GM20431 (cell line): Measurements from ENCODE around the gene TMEM154.

Experiments used
- in situ Hi-C: fragments of 300-500 bp; cut with MseI, MboI; formaldehyde crosslinking; loops from one replicate; pipeline ENCODE4 v1.15.0; 2020; ENCODE audit warnings: low sequenced_read_pairs; ENCODE audit not compliant: unreplicated experiment

The TMEM154 gene

DNA sequence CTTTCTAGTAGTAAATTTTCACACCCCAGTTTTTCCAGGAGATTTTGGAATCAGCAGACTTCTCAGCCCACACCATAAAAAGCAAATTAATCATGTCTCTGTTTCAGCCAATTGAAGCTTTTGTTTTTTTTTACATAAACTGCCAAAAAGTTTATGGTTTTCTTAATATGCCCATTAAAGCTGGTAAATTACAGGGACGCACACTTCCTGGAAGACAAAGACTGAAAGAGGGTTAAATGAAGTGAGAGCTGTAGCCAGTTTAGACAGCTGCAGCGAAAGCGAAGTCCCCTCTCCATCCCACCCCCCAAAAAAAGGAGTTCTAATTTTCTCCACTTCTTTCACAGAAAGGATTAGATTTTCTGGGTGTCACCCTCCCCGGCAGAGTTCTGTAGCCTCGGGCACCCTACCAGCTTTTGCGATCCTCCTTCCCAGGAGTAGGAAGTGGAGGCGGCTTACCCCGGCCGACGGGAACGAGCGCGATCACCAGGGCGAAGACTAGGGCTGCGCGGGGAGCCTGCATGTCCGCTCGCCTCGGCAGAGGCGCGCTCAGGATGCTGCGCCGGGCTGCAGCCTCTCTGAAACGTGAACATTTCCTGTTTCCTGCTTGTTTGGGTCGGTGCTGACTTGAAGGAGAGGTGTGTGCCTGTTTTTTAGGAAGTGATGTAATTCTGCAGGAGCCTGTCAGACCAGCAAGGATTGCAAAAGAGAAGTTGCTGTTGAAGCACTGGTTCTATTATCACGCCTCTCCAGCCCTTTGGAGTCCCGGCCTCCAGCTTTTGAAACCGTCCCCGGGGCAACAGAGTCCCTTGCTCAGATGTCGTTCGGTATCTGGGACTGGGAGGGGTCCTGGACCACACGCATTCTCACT lies at the start of gene TMEM154:
Gene TMEM154 (minus strand): TSS at position 584 of the 868 bp plus-strand sequence. CDS start 64 bp downstream, at position 520.
- in situ Hi-C loops, result no loop called here

DNA sequence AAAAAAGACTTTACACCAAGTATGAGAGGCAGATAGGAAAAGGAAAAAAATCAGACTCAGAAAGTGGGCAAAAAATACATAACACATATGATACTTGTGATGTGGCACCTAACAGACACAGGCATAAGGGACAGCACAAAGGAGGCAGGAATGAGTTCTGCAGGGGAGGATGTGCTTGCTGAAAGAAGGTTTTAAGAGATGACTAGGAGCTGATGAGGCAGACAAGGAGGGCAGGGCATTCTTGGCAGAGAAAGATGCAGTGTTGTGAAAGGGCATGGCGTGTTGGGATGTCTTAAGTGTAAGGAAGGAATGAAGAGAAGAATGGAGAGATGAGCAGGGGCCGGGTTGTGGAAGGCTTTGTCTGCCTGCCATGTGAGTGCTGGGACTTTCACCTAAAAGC lies 49.7 kb upstream of the TMEM154 start:
- in situ Hi-C loops, result loop anchor here (25.0 kb wide), 1 partner anchor 242 kb away; no protein-coding TSS in a partner anchor

GRCh38 chr4:152728343-152728742 lies 48.5 kb upstream of the TMEM154 start:
- in situ Hi-C loops, result loop anchor here (25.0 kb wide), 1 partner anchor 241 kb away; no protein-coding TSS in a partner anchor

DNA sequence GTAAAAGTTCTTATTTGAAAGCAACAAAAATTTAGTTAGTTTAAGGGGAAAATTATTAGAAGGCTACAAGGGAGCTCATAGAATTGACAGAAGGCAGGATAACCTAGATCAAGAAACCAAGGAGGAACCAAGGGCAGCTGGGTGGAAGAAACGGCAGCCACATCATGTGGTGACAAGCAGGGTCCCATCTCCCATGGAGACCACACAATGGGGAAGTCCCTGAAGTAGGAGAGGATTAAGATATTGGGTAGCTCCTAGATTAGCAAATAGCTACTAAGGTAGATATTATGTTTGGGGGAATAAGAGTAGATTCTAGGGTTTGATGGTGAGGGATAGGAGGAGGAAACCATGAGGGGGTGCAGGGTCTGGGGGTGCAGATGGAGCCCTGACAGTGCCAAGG lies 48.0 kb upstream of the TMEM154 start:
- in situ Hi-C loops, result loop anchor here (25.0 kb wide), 1 partner anchor 240 kb away; no protein-coding TSS in a partner anchor

DNA sequence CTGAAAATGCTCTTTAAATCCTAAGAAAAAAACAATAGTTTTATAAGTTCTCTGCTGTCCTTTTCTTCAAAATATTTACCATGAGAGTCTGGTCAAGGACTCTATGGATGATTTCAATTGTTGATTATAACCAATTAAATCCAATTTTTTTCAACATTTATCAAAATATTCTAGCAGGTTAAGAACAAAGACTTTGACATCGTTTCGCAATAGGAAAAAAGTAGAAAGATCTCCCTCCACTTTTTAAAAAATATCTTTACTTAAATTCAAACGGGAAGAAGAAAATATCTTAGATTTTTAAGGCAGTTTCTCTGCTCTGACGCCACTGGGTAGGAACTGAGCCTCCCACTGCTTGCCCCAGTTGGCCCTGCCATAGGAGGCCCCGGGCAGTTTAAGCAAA lies 44.7 kb upstream of the TMEM154 start:
- in situ Hi-C loops, result no loop called here

- in situ Hi-C loops, result no loop called here
Measured at GRCh38 chr4:152723236-152723635, 43.4 kb upstream of the TMEM154 start.

GRCh38 chr4:152719801-152720556 lies 40.2 kb upstream of the TMEM154 start:
- in situ Hi-C loops, result no loop called here

GRCh38 chr4:152719291-152719690 lies 39.5 kb upstream of the TMEM154 start:
- in situ Hi-C loops, result no loop called here

GRCh38 chr4:152715076-152715475 lies 35.3 kb upstream of the TMEM154 start:
- in situ Hi-C loops, result no loop called here

DNA sequence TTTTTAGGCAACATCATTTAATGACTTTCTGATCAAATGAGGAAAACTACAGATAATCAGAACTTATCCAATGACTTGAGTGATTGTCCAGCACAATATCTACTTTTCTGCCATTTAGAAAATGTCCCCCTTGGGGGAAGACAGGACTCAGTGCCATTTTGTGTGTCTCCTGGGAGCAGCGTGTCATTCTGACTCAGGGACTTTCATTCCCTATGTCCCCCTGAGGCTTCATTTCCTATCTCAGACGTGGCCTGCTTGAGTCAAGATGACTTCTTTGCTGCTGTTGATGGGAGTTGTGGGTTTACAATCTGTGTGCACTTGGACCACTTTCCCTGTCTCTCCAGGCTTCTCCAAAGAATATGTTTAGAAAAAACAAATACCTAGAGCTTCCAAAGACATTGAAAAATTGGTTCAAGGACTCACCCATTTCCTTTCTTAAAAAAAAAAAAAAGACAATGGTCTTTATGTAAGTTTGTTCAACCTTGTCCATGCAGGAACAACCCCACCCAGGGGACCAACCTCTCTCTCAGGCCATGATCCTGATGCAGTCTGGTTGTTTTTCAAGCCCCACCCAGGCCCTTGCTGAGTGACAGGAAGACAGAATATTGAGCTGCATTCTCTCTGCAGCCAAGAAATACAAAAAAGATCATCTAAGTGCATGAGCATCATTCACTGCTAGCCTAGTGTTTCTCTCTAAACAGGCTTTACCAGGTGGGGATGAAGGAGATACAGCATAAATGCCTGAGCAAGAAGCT lies 34.3 kb upstream of the TMEM154 start:
- in situ Hi-C loops, result no loop called here

GRCh38 chr4:152709675-152710438 lies 30.1 kb upstream of the TMEM154 start:
- in situ Hi-C loops, result no loop called here

DNA sequence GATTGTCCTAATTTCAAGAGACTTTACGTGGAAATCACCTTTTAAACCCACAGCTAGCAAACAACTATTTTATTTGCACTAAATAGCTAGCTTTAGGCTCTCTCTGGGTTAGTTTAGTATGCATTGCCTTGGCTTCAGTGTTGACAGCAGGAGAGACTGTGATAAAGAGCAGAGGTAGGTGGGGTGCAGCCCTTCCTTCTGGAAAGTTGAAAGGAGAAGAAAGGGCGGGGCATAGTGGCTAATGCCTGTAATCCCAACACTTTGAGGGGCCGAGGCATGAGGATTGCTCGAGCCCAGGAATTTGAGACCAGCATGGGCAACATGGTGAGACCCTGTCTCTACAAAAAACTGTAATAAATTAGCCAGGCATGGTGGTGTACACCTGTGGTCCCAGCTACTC lies 29.0 kb upstream of the TMEM154 start:
- in situ Hi-C loops, result no loop called here

DNA sequence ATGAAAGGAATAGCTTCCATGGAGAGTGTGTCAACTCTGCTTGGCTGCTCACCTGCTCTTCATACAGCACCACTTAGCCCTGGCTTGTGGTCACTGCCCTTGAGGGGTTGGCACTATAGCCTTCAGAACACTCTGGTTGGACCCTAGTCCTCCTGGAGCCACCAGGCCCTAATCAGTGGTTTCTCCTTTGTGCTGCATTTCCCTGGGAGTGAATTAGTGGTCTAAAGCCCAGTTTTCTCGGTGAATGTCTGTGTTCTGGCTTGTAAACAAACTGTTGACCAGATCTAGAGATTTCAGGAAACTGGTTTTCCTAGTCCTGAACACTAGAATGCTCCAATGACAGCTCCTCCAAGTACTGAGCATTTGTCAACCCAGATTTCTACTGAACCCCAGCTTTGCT lies 28.6 kb upstream of the TMEM154 start:
- in situ Hi-C loops, result no loop called here

GRCh38 chr4:152707632-152708031 lies 27.8 kb upstream of the TMEM154 start:
- in situ Hi-C loops, result no loop called here

DNA sequence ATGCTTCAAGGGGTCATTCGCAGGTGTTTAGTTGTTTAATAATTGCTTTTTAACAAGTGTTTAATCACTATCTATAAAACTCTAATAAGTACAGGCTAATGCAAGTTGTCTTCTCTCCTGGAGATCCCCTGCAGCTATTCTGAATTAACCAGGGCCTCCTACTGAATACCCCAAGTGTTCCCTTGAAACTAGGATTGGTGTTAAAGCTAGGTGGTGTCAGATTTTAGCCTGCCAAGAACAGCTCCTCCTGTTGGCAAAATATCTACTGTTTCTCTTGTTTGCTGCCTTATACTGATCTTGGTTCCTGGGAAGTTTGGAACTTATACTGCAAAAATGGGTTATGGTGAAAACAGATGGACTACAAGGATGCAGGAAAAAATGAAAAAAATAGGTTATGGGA lies 26.1 kb upstream of the TMEM154 start:
- in situ Hi-C loops, result no loop called here

DNA sequence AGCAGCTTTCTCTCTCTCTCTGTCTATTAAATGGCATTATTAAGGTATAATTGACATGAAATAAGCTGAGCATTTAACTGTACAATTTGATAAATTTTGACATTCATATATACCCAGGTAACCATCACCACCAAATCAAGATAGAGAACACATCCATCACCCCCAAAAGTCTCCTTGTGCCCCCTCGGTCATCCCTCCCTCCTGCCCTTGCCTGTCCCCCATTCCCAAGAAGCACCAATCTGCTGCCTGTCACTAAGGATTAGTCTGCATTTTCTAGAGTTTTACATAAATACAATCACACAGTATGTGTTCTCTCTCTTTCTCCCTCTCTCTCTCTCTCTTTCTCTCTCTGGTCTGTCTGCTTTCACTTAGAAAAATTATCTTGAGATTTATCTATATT lies 25.0 kb upstream of the TMEM154 start:
- in situ Hi-C loops, result no loop called here

- in situ Hi-C loops, result no loop called here
Measured at GRCh38 chr4:152700151-152700550, 20.4 kb upstream of the TMEM154 start.

GRCh38 chr4:152699313-152699712 lies 19.5 kb upstream of the TMEM154 start:
- in situ Hi-C loops, result no loop called here

- in situ Hi-C loops, result no loop called here
Measured at GRCh38 chr4:152698089-152698499, 18.3 kb upstream of the TMEM154 start.
